ENCODE data around the gene SASH1.

Gene SASH1

GRCh38 chr6:148432462-148433195, 90.0 kb downstream of the SASH1 start:
- no peak for DNase-seq (ENCODE audit: low spot score)

DNA sequence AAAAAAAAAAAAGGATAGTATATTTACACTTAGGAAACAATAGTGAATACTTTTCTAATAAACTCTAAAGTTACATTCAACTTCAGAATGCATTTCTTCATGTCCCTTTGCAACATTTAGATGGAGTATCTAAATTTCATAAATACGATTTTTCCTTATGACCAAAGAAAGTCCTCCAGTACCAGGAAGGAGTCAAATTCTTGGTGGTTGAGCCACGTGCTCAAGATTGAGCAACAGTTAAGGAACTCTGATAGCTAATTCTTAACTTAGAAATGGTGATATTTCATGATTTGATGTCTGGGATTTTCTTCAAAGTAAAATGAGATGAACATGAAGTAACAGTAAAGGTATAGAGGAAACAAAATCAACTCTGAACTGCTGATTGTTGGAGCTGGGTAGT, 92.7 kb downstream of the SASH1 start:
- no peak for DNase-seq (ENCODE audit: low spot score)

- no peak for DNase-seq (ENCODE audit: low spot score)
Measured at GRCh38 chr6:148436466-148436865, 93.8 kb downstream of the SASH1 start.

GRCh38 chr6:148438632-148439031, 96.0 kb downstream of the SASH1 start:
- no peak for DNase-seq (ENCODE audit: low spot score)

DNA sequence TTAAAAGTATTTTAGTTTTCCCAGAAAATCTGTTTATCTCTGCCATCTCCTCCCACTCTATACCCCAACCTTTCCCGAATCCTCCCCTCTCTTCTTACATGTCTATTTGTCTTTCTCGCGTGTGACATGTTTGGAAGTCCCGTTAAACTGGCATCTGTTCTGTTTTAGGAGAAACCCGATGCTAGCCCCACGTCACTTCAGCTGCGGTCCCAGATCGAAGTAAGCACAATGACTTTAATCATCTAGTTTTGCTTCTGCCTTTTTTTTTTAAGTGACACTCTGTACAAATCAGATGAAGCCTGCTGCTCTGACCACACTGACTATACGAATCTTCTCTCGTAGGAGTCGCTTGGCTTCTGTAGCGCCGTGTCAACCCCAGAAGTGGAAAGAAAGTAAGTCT, 97.4 kb downstream of the SASH1 start:
- DNase-seq (ENCODE audit: low spot score), result no peak

GRCh38 chr6:148440877-148441453, 98.3 kb downstream of the SASH1 start:
- no peak for DNase-seq (ENCODE audit: low spot score)

GRCh38 chr6:148441454-148441911, 98.8 kb downstream of the SASH1 start:
- no peak for DNase-seq (ENCODE audit: low spot score)

- DNase-seq (ENCODE audit: low spot score), result no peak
Measured at GRCh38 chr6:148443798-148444560, 101.3 kb downstream of the SASH1 start.

DNA sequence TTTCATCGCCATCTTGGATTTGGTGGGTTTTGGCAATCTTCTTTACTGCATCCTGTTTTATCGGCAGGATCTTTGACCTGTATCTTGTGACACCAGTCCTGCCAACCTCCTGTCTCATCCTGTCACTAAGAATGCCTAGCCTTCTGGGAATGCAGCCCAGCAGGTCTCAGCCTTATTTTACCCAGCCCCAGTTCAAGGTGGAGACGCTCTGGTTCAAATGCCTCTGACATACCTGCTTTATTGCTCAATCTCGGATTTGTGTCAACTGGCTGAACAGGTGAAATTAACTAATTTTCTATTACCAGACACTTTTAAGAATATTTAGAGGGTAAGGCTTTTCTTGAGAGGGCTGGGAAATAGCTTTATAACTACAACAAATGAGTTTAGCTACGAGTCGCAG, 102.5 kb downstream of the SASH1 start:
- DNase-seq (ENCODE audit: low spot score), result no peak

GRCh38 chr6:148445620-148446019, 103.0 kb downstream of the SASH1 start:
- DNase-seq (ENCODE audit: low spot score), result no peak

DNA sequence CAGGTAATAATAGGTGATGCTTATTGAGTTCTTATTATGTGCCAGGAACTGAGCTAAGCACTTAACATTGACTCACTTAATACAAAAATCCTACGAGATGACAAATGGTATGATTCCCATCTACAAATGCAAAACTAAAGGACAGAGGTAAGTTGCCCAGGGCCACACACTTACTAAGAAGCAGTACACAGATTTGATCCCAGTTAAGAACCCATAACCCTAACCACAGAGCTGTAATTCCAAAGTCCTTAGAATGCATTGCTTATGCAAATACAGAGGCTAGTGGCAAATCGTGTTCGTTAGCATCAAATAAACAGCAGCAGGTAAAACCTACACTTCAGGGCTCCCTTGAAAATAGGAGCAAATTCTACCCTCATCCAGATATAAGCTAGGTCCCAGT, 104.0 kb downstream of the SASH1 start:
- no peak for DNase-seq (ENCODE audit: low spot score)

- DNase-seq (ENCODE audit: low spot score), result no peak
Measured at GRCh38 chr6:148447521-148448230, 105.0 kb downstream of the SASH1 start.

- DNase-seq (ENCODE audit: low spot score), result no peak
Measured at GRCh38 chr6:148448369-148449012, 105.9 kb downstream of the SASH1 start.

- DNase-seq (ENCODE audit: low spot score), result no peak
Measured at GRCh38 chr6:148450866-148451265, 108.2 kb downstream of the SASH1 start.

DNA sequence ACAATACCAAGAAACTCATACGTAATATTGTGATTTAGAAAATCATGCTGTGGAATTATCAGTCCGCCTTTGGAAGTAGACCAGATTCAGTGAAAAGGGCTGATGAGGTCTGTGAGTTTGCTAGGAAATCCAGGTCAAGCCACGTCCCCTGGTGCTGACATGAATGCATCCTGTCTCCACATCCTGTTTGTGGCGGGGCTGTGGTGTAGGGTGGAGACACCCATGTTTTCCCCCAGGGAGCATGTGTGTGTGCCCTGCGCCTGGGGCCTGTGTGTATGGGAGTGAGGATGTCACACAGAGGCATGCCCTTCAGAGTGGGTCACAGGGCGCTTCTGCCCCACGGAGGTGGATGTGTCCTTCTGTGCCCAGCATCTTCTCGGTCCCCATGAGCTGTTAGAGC, 109.1 kb downstream of the SASH1 start:
- no peak for DNase-seq (ENCODE audit: low spot score)

DNA sequence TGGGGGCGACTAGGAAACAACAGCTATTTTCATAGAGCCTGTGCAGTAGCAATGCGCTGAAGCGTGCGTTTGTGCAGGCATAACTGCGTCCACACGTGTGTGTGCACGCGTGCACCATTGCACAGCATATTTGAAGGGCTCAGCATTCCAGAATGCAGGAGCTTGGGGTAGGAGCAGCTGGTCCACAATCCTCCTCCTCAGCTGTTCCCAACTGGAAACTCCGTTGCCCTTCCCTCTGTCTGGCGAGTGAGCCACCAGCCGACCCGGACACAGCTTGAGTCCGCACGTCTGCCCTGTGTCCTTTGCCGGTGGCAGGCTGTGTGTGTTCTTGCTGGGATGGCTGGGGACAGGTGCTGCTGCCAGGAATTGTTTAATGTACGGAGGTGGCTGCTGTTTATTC, 110.2 kb downstream of the SASH1 start:
- DNase-seq (ENCODE audit: low spot score), result no peak

DNA sequence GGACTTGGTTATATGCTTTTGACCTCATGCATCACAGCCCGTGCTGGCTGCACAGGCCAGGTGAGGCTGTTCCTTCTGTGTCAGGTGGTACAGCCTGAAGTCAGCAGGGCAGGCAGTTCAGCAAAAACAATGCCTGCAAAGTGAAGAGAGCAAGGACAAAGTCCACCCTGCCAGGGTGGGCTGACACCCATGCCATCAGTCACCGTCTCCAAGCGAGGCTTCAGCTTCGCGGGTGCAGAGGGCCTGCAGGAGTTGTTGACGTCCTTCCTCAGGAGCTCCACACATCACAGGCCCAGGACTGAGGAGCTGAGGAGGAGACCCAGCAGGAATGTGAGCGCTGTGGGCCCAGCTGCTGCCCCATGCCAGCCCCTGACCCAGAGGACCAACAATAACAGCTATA, 111.3 kb downstream of the SASH1 start:
- no peak for DNase-seq (ENCODE audit: low spot score)

DNA sequence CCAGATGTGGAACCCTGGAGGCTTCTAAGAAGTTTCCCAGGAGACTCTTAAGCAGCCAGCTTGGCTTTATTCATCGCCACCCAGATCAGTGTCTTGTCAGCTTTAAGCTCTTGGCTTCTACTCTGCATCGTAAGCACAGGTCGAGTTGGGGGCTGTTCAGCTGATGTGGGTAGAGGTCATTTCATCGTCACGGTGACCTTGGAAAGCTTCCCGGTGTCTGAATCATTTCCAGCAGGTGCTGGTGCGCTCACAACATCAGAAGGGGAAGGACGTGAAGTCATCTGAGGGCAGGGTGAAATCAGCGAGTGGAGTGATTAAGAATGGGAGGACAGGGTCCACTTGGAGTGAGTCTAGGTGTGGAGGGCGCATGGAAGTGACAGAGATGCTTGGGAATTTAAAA, 112.6 kb downstream of the SASH1 start:
- no peak for DNase-seq (ENCODE audit: low spot score)

DNA sequence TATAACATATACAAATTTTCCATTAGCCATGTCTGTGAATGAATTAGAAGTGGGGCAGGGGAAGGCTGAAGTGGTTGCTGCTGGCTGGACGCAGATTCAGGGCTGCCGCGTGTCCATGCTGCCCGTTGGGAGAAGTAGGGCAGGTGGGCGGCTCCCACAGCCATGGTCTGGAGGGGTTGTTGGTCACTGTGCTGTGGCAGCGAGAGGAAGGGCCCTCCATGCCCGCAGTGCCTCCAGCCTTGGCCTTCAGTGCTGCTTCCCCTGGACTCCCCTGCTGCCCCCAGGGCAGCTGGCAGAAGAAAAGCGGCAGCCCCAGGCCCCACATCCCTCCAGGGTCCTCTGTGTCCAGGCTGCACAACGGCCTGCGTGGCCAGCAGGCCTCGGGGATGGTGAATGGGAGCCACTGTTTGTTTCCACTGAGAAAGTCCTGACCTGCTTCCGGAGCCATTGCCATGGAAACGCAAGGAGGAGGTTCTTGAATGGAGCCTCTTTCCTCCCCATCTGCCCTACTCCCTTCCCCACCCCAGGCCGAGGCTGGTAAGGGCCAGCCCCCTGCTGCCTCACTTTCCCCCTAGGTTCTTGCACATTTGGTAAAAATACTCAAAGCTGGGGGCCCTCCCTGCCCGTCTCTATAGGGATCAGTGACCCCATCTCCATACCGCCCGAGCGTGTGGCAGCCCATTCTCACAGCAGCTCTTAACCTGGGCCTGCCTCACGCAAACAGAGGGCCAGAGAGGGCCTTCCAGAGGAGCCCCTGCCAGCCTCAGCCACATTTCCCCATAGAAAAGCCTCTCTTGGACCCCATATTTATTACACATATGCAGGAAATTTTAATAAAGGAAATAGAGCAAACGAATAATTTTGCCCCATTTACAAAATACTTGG, 113.3 kb downstream of the SASH1 start:
- DNase-seq (ENCODE audit: low spot score), result peak; percentile 85

- DNase-seq (ENCODE audit: low spot score), result no peak
Measured at GRCh38 chr6:148457137-148457842, 114.7 kb downstream of the SASH1 start.

- DNase-seq (ENCODE audit: low spot score), result no peak
Measured at GRCh38 chr6:148457843-148458159, 115.2 kb downstream of the SASH1 start.
